Measurements from ENCODE around the gene MGAT5.

MGAT5 gene

DNA sequence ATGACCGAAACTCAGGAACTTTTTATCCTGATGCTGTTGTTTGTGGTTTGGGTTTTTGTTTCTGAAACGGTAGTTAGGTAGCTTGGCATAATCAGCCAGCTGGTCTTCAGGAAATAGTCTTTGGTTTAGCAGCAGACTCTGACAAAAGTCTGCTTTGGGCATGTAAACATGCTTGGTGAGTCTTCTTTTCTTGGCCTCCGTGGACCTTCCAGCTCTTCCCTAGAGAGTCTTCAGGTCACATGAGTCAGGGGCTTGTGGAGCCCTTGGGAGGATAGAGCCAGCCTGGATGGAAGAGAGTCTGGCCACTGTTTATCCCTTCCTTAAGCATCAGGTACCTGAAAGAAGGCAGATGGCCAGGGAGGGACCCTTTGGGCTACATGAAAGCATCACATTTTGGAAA lies 154.5 kb downstream of the MGAT5 start:
- Histone ChIP-seq H3K9me3 (ENCODE audit: control insufficient read depth, low read depth, low read length) (no peaks in the 10 kb centered on the region), H3K36me3 (ENCODE audit: control insufficient read depth, low read depth, low read length) (no peaks in the 10 kb centered on the region), H3K27me3 (ENCODE audit: control insufficient read depth, insufficient read depth, low read length) (no peaks in the 10 kb centered on the region), H3K27ac (ENCODE audit: low read length) (no peak overlapping the region), H3K4me3 (ENCODE audit: low read length) (no peak overlapping the region), H3K4me1 (ENCODE audit: control insufficient read depth, low read depth, low read length) (peaks cover 4% of the 10 kb centered on the region), H3K9ac (ENCODE audit: low read length) (no peak overlapping the region)

DNA sequence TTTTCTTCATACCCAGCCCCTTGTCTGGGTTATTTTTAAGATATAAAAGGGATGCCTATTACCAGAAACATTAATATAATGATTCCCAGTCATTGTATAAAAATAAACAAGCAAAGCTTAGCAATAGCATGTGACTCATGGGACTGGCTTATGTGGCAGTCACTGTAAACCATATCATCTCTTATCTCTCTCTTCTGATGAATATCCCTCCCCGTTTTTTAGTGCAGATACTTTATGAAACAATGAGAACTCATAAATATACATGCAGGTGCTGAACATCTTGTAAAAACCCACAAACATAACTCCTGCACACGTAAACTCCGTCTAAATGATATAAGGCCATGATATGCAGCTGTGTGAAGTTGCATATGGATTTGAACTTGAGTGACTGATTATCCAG lies 154.9 kb downstream of the MGAT5 start:
- no peak overlapping the region for H3K9ac ChIP-seq (ENCODE audit: low read length)
- H3K27ac ChIP-seq (ENCODE audit: low read length): no peak overlapping the region
- no peaks in the 10 kb centered on the region for H3K36me3 ChIP-seq (ENCODE audit: control insufficient read depth, low read depth, low read length)

DNA sequence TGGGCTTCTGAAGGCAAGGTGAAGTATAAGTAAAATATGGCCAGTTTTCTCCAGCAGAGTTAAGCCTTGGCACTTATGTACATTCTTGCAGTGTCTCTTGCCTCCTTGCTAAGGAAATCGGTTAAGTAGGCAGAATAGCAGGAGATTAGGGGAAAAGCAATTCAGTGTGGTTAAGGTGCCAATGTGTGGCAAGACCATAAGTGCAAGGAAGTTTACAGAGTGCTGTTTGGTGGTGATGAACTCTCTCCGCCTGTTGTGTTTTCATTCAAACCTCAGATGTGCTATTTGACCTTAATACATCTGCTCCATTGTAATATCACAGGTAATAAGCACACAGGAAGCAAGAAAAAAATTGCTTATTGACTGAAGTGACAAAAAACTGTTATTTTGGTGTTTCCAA lies 156.1 kb downstream of the MGAT5 start:
- no peak overlapping the region for H3K4me3 ChIP-seq (ENCODE audit: low read length)
- no peak overlapping the region for H3K27ac ChIP-seq (ENCODE audit: low read length)
- H3K9me3 ChIP-seq (ENCODE audit: control insufficient read depth, low read depth, low read length): no peaks in the 10 kb centered on the region
- H3K36me3 ChIP-seq (ENCODE audit: control insufficient read depth, low read depth, low read length): no peaks in the 10 kb centered on the region
- no peak overlapping the region for H3K9ac ChIP-seq (ENCODE audit: low read length)
- no peaks in the 10 kb centered on the region for H3K27me3 ChIP-seq (ENCODE audit: control insufficient read depth, insufficient read depth, low read length)
- peaks cover 4% of the 10 kb centered on the region for H3K4me1 ChIP-seq (ENCODE audit: control insufficient read depth, low read depth, low read length)

More for the DNA sequence above, 154.9 kb downstream of the MGAT5 start:
- Histone ChIP-seq H3K27me3 (ENCODE audit: control insufficient read depth, insufficient read depth, low read length) (no peaks in the 10 kb centered on the region), H3K9me3 (ENCODE audit: control insufficient read depth, low read depth, low read length) (no peaks in the 10 kb centered on the region), H3K4me3 (ENCODE audit: low read length) (no peak overlapping the region), H3K4me1 (ENCODE audit: control insufficient read depth, low read depth, low read length) (peaks cover 4% of the 10 kb centered on the region)

DNA sequence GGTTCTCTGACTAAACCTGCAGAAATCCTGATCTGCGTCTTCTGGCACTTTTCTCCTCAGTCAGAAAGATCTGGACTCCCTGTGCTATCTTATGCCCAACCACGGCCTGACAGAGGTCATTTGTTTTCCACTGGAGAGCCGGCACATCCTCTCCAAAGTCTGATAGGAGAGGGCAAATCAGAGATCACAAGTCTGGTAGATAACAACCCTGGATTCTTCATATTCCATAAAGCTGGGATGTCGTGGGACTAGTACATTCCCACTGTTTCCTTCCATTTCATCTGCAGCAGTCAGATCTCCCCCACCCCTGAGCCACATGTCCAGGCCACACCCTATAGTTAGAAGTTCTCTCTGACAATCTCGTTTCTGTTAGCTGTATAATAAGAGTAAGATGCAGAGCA lies 157.0 kb downstream of the MGAT5 start:
- Histone ChIP-seq H3K9ac (ENCODE audit: low read length) (no peak overlapping the region), H3K4me3 (ENCODE audit: low read length) (no peak overlapping the region), H3K27ac (ENCODE audit: low read length) (no peak overlapping the region), H3K4me1 (ENCODE audit: control insufficient read depth, low read depth, low read length) (peaks cover 4% of the 10 kb centered on the region), H3K9me3 (ENCODE audit: control insufficient read depth, low read depth, low read length) (no peaks in the 10 kb centered on the region), H3K36me3 (ENCODE audit: control insufficient read depth, low read depth, low read length) (no peaks in the 10 kb centered on the region), H3K27me3 (ENCODE audit: control insufficient read depth, insufficient read depth, low read length) (no peaks in the 10 kb centered on the region)

DNA sequence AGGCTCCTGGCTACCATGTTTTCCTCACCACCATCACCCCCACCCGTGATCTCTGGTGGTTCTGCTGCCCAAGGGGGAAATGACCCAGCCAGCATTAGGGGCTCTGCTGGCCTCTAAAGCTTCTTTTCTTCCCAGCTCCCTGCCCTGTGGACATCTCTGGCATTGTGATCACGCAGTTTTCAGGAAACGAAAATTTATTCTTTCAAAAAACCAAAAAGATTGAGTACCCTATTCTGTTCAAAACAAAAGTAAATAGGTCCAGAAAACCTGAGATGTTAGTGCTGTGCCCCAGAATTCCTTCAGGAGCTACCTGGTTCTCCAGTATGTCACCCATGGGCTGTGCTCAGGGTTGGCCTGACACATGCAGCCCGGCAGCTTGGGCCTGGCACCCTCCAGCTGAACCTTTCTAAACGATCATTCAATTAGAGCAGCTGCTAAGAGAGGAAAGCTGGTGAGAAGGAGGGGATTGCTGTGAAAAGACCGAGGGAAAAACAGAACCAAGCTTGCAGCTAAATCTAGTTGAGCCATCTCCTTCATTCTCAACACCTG lies 157.5 kb downstream of the MGAT5 start:
- Histone ChIP-seq H3K4me1 (ENCODE audit: control insufficient read depth, low read depth, low read length) (peaks cover 4% of the 10 kb centered on the region), H3K9me3 (ENCODE audit: control insufficient read depth, low read depth, low read length) (no peaks in the 10 kb centered on the region), H3K27me3 (ENCODE audit: control insufficient read depth, insufficient read depth, low read length) (no peaks in the 10 kb centered on the region), H3K9ac (ENCODE audit: low read length) (no peak overlapping the region), H3K36me3 (ENCODE audit: control insufficient read depth, low read depth, low read length) (no peaks in the 10 kb centered on the region), H3K4me3 (ENCODE audit: low read length) (no peak overlapping the region), H3K27ac (ENCODE audit: low read length) (no peak overlapping the region)

DNA sequence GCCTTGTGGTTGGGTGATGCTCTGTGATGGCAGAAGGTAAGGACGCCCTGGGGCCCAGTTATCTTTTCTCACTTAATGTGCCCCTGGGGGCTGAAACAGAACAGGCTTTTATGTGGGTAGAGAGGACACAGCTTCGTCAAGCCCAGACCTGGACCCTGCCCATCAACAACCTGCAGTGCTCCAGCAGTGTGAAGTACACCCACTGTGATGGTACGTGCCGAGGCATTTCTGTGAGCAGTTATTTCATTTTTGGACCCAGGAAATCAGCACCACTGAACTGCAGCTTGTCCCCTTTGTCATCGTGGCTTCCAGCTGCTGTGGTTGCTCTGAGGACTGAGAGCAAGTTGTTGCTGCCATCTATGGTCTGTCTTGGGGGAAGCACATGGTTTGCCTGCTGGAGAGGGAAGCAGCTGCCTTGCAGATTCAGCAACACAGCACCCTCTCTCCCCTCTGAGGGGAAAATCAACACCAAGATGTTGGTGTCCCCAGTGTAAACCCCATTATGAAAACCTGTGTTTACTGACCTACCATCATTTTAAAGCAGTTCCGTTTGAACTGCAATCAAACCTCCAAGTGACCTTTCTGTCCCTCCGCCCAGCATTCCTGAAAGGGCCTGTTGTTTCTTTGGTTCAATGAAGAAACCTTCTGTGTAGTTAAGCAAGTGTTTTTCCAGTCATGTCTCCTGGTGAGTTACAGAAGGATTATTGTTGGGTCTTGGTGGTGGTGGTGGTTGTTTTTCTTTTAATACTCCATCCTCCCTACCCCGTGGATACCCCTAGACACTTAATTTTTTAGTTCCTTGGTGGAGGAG lies 158.2 kb downstream of the MGAT5 start:
- Histone ChIP-seq H3K9me3 (ENCODE audit: control insufficient read depth, low read depth, low read length) (no peaks in the 10 kb centered on the region), H3K9ac (ENCODE audit: low read length) (no peak overlapping the region), H3K4me1 (ENCODE audit: control insufficient read depth, low read depth, low read length) (peaks cover 4% of the 10 kb centered on the region), H3K27me3 (ENCODE audit: control insufficient read depth, insufficient read depth, low read length) (no peaks in the 10 kb centered on the region), H3K36me3 (ENCODE audit: control insufficient read depth, low read depth, low read length) (no peaks in the 10 kb centered on the region), H3K27ac (ENCODE audit: low read length) (no peak overlapping the region), H3K4me3 (ENCODE audit: low read length) (no peak overlapping the region)

DNA sequence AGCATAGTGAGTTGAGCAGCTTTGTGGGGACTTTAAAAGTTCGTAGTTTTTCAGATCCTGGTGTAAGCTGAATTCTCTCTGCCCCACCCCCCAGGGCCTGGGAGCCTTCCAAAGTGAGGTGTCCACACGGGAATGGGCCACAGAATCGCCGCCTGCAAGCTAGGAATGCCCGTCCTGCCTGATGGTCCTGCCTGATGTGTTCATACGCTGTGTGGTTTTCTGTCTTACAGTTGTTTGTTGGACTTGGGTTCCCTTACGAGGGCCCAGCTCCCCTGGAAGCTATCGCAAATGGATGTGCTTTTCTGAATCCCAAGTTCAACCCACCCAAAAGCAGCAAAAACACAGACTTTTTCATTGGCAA lies 158.7 kb downstream of the MGAT5 start:
- peaks cover 4% of the 10 kb centered on the region for H3K4me1 ChIP-seq (ENCODE audit: control insufficient read depth, low read depth, low read length)
- H3K9me3 ChIP-seq (ENCODE audit: control insufficient read depth, low read depth, low read length): no peaks in the 10 kb centered on the region
- H3K27ac ChIP-seq (ENCODE audit: low read length): no peak overlapping the region
- no peak overlapping the region for H3K9ac ChIP-seq (ENCODE audit: low read length)
- H3K27me3 ChIP-seq (ENCODE audit: control insufficient read depth, insufficient read depth, low read length): no peaks in the 10 kb centered on the region
- H3K36me3 ChIP-seq (ENCODE audit: control insufficient read depth, low read depth, low read length): no peaks in the 10 kb centered on the region
- H3K4me3 ChIP-seq (ENCODE audit: low read length): no peak overlapping the region

DNA sequence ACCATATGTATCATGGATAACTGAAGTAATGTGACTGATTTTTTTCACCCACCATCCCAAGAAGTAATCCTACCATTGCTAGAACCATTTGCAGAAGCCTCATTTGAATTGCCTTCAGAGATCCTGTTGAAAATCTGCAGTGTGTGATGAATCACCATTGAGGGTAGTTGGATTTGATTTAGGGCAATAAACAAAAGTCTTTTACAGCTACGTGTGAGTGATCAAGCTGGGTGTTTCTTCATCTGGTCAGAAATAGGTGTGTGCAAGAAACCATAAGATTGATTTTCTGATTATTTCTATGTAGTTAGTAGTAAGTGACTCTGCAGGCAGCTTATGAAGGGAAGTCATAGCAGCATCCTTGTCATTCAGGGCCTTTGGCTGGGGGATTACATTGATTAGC lies 159.6 kb downstream of the MGAT5 start:
- no peaks in the 10 kb centered on the region for H3K36me3 ChIP-seq (ENCODE audit: control insufficient read depth, low read depth, low read length)
- H3K9ac ChIP-seq (ENCODE audit: low read length): no peak overlapping the region
- H3K27ac ChIP-seq (ENCODE audit: low read length): no peak overlapping the region
- no peaks in the 10 kb centered on the region for H3K27me3 ChIP-seq (ENCODE audit: control insufficient read depth, insufficient read depth, low read length)
- H3K9me3 ChIP-seq (ENCODE audit: control insufficient read depth, low read depth, low read length): no peaks in the 10 kb centered on the region
- H3K4me3 ChIP-seq (ENCODE audit: low read length): no peak overlapping the region
- peaks cover 4% of the 10 kb centered on the region for H3K4me1 ChIP-seq (ENCODE audit: control insufficient read depth, low read depth, low read length)

DNA sequence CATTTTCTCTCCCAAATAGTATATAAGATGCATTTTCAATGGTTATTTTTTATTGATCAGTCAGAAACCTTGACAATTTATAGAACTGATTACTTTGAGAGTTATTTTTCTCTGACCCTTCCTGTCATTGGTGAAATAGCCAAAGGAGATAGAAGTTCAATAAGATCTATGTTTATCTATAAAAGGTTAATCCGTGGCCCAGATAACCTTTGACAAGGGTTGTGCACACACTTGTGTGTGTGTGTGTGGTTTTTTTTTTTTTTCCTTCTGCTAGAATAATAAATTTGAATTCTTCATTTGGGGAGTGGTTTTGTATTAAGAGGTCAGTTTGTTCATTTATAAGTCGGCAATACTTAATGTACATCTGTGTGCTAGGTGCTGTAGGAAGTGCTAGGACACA lies 160.0 kb downstream of the MGAT5 start:
- Histone ChIP-seq H3K9ac (ENCODE audit: low read length) (no peak overlapping the region), H3K27ac (ENCODE audit: low read length) (no peak overlapping the region), H3K4me1 (ENCODE audit: control insufficient read depth, low read depth, low read length) (peaks cover 4% of the 10 kb centered on the region), H3K27me3 (ENCODE audit: control insufficient read depth, insufficient read depth, low read length) (no peaks in the 10 kb centered on the region), H3K4me3 (ENCODE audit: low read length) (no peak overlapping the region), H3K36me3 (ENCODE audit: control insufficient read depth, low read depth, low read length) (no peaks in the 10 kb centered on the region), H3K9me3 (ENCODE audit: control insufficient read depth, low read depth, low read length) (no peaks in the 10 kb centered on the region)

DNA sequence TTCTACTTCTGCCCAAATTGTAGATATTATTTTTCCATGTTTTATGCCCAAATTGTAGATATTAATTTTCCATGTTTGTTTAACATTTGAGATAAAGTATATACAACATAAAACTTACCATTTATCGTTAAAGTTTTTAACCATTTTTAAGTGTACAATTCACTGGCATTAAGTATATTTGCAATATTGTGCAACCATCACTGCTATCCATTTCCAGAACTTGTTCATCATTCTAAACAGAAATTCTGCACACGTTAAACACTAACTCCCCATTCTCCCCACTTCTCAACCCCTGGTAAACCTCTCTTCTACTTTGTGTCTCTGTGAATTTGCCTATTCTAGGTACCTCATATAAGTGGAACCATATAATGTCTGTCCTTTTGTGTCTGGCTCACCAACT lies 162.1 kb downstream of the MGAT5 start:
- H3K4me1 ChIP-seq (ENCODE audit: control insufficient read depth, low read depth, low read length): peaks cover 8% of the 10 kb centered on the region
- no peaks in the 10 kb centered on the region for H3K36me3 ChIP-seq (ENCODE audit: control insufficient read depth, low read depth, low read length)
- no peak overlapping the region for H3K4me3 ChIP-seq (ENCODE audit: low read length)

DNA sequence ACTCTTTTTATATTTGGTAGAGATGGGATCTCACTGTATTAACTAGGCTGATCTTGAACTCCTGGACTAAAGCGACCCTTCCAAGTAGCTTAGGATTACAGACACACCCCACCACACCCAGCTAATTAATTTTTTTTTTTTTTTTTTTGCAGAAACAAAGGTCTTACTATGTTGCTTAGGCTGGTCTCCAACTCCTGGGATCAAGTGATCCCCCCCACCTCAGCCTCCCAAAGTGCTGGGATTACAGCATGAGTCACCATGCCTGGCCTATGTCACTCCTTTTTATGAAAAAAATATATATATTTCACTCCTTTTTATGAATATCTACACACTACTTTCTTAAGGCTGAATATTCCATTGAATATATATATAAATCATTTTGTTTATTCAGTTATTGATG lies 162.8 kb downstream of the MGAT5 start:
- no peaks in the 10 kb centered on the region for H3K9me3 ChIP-seq (ENCODE audit: control insufficient read depth, low read depth, low read length)
- no peak overlapping the region for H3K4me3 ChIP-seq (ENCODE audit: low read length)
- peaks cover 7% of the 10 kb centered on the region for H3K4me1 ChIP-seq (ENCODE audit: control insufficient read depth, low read depth, low read length)
- no peaks in the 10 kb centered on the region for H3K36me3 ChIP-seq (ENCODE audit: control insufficient read depth, low read depth, low read length)
- no peak overlapping the region for H3K27ac ChIP-seq (ENCODE audit: low read length)
- no peak overlapping the region for H3K9ac ChIP-seq (ENCODE audit: low read length)
- no peaks in the 10 kb centered on the region for H3K27me3 ChIP-seq (ENCODE audit: control insufficient read depth, insufficient read depth, low read length)

More for the DNA sequence above, 162.1 kb downstream of the MGAT5 start:
- H3K9me3 ChIP-seq (ENCODE audit: control insufficient read depth, low read depth, low read length): no peaks in the 10 kb centered on the region
- no peaks in the 10 kb centered on the region for H3K27me3 ChIP-seq (ENCODE audit: control insufficient read depth, insufficient read depth, low read length)
- no peak overlapping the region for H3K9ac ChIP-seq (ENCODE audit: low read length)
- H3K27ac ChIP-seq (ENCODE audit: low read length): no peak overlapping the region

DNA sequence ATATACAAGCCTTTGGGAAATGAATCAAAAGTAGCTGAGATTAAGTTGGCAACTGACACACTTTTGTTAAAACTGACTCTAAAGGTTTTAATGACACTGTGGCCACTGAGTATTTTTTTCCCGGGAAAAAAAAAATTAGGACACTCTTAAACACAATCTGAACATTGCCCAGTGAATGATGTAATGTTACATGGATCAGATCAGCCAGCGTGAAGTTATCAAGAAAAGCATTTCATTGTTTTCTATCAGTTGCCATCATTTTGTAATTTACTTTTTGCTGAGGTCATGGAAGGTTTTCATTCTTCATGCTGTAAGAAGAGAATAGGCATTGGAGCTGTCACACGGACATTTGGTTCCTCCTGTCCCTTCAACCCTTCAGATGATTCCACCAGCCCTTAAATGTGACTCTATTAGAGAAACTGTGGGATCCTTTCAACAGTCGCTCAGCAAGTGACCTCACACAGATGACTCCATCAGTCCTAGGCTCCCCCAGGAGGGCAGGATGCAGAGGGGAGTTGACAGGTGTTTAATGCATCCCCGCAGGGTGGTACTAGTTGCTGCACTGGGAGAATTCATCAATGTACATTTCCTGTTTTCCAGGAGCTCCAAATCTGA lies 164.2 kb downstream of the MGAT5 start:
- H3K27ac ChIP-seq (ENCODE audit: low read length): no peak overlapping the region
- peaks cover 4% of the 10 kb centered on the region for H3K4me1 ChIP-seq (ENCODE audit: control insufficient read depth, low read depth, low read length)
- no peak overlapping the region for H3K4me3 ChIP-seq (ENCODE audit: low read length)
- no peak overlapping the region for H3K9ac ChIP-seq (ENCODE audit: low read length)
- H3K36me3 ChIP-seq (ENCODE audit: control insufficient read depth, low read depth, low read length): peaks cover 6% of the 10 kb centered on the region
- no peaks in the 10 kb centered on the region for H3K9me3 ChIP-seq (ENCODE audit: control insufficient read depth, low read depth, low read length)
- no peaks in the 10 kb centered on the region for H3K27me3 ChIP-seq (ENCODE audit: control insufficient read depth, insufficient read depth, low read length)
